SKM-1 (cell line): ENCODE data around the gene GPC6.

Experiments used
- DNase-seq: peaks from one replicate; lab custom pipeline; 2025; ENCODE audit not compliant: unreplicated experiment; lab: John Stamatoyannopoulos, UW

The GPC6 gene

DNA sequence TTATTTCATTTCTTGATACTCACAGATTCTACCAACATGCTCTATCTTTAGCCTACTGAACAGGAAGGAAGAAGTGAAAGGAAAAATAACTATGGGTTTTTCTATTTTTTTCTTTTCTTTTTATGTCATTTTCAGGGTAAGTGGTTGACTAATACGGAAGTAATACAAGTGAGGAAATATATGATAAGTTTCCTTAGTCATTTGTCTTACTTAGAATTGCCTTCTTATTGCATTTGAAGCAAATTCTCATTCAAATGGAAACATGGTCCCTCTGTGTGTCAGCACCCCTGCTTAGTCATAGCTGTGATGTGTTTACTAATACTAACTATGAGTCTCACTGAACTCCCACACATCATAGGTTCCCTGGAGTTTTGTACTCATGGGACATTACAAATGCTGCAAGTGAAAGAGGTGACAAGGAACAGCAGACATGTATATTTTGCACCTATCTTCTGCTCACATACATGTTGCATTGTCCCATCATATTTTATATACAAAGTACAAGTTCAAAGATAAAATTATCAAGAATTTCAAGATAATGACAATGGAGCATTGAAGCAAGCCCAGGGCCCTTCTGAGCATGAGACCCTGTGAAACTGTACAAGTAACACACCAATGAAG, 1192.8 kb downstream of the GPC6 start:
- no peak for DNase-seq

DNA sequence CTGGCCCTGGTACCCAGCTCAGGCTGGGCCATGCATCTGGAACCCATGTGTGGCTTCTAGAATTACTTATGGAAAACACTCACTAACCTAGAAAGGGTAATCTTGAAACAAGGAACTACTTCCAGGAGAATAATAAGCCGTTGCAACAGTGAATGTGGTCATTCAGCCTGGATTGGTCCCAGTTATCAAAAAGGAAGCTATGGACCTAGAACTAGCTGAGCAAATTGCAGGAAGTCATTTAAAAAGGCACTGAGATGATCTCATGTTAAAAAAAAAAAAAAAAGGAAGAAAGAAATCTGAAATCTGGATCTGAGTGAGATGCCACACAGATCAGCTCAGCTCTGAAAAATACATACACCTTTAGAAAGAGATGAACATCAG, 1193.3 kb downstream of the GPC6 start:
- DNase-seq, result no peak

DNA sequence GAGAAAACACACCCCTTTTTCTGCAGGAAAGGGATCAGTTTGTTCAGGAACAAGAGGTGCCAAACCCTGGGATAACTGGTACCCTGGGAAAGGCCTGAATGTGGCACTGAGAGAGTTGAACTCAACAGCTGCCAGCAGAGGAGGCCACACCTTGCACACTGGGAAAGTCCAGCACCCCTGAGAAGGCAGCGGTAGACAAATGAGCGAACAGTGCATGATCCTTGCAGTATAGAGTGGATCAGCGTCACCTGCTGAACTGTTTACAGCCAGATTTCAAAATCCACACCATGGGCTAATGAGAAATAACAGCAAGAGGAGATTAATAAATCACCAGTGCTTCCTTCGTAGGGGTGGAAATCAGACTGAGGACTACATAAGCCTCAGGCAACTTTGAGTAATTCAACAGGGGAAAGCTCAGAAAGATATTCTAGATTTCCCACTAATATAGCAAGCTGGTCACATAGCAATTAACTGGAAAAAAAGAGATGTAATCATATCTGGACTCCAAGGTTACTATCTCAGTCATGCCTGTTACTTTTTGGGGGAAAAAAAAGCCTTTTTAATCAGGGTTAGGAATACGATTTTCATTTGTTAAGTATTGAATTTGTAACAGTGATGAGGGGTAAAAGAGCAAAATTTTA, 1200.8 kb downstream of the GPC6 start:
- DNase-seq, result no peak

DNA sequence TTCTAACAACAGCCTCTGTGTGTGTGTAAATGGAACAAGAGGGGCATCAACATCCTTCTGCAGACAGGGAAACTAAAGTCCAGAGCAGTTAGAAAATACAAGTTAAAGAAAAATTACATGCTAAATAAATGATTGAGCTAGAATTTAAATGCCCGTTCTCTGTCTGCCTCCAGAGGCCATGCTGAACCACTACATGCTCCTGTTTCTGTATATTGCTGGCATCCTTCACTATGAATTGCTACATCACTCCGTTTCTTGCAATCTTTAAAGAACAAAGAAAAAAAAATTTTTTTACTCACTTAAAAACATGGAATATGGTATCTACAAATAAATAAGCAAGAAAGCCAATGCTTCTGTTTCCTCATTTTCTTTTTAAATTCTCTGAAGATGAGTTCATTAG, 1205.0 kb downstream of the GPC6 start:
- no peak for DNase-seq

DNA sequence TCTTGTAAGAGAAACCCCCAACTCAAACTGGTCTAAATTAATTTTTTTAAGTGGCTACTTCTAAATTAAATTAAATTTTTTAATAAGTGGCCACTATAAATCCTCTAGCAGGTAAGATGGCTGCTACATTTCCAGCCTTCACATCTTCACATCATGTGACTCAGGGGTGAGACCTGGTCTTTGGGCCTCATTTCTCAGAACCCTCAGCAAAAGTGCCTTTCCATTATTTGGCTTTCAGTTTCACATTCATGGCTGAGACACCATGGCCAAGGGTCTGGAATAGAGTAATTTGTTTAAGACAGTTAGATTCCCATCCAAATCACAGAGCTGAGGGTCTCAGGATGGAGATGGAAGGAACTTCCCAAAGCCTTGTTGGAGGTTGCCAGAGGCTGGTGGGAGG, 1205.4 kb downstream of the GPC6 start:
- DNase-seq, result no peak

DNA sequence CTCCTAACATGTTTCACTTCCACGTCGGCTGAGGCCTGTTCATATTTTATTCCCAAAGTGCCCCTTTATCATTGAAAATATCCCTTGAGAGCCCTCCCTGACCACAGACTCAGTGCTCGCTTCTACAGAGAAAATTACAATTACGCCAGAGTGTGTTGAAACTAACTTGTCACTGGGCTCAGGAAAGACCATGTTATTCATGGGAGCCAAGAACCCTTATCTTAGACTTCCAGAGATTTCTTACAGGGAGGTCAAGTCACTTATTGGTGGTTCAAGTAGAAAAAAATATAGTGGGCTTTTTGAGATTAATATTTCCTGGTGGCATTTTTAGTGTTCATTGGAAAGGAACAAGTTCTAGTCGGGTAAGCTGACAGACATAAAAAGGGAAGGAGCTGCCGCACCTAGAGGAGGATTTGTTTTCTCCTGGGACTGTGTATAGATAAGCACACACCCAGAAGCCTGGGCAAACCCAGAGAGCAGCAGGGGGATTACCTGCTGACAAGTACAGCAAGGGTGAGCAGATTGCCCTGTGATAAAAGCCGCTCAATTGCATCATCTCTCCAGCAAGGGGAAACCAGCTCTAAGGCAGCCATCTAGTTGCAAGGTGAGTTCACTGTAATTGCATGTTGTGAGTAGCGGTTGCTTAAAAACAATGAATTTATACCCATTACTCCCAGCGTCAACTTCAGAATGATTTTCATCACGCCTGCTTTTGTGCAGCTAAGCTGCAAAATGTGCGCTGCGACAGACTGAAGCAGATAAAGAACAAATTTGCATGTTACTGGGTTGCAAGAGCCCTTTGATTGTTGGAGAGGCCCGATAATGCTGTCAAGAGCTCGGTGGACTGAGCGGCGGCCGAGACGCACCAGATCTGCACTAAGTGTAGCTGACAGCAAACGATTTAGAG, 1206.7 kb downstream of the GPC6 start:
- no peak for DNase-seq

DNA sequence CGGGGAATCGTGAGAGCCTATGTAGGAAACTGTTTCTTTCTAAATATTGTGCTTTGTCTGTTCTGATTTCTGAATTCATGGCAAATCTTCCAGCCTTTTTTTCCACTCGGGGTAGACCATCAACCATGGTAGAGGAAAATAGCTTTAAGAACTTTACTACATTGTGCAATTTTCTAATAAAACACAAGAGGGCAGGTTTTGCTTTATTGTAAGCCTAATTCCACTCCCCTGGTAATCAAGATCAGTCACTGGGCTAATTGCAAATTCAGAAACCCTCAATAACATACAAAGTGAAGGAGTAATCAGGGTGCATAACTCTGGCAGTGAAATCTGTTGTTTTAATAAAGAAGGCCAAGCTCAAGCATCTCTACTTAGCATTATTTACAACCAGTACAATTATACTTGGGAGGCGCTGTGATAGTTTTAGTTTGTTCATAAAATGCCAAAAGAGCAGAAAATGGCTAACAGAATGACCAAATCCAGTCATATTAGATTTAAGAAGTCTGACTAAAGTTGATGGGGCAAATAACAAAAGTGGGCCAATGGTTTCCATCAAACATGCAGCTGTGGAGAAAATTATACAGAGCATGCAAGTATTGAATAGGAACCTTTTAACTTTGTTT, 1209.1 kb downstream of the GPC6 start:
- DNase-seq, result peak; percentile 28

DNA sequence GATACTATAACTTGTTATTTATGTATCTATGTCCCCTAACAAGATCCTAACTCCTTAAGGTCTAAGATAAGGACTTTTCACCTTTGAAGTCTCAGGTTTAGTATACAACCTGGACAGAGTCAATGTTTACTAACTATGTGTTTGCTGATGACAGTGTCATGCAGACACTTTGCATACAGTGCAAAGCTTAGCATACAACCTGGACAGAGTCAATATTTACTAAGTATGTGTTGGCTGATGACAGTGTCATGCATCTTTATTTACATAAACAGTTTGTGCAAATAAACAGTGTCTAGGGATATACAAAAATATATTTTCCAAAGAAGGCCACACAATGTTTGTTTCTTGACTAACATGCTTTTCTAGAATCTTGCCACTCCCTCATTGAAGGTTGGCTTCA, 1218.2 kb downstream of the GPC6 start:
- no peak for DNase-seq

DNA sequence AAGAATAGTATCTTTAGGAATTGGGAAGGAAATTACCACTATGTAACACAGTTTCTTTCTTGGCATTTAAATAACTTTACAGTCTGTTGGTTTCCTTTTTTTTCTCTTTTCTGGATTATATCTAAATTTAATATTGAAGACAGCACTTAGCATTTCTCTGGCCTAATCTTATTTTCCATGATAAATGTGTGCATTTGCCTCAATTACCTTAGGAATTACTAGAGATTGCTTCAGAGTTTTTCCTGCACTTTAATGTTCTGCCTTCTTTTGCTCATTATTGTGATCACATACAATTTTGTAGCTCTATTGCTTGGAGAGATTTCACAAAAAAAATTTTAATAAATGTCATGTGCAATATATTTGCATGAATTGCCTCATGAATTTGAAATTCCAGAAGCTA, 1227.7 kb downstream of the GPC6 start:
- no peak for DNase-seq

DNA sequence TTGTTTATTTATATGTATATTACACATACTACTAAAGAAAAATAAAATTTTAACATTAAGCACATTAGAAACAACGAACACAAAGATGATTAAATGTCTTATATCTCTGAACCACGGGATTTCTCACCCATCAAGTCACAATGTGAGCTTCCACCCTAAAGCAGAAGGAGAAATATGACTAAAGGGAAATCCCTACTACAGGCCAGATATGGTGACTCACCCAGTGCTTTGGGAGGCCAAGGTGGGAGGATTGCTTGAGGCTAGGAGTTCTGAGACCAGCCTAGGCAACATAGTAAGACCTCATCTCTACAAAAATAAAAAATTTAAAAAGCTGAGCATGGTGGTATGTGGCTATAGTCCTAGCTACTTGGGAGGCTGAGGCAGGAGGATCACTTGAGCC, 1228.3 kb downstream of the GPC6 start:
- DNase-seq, result no peak

DNA sequence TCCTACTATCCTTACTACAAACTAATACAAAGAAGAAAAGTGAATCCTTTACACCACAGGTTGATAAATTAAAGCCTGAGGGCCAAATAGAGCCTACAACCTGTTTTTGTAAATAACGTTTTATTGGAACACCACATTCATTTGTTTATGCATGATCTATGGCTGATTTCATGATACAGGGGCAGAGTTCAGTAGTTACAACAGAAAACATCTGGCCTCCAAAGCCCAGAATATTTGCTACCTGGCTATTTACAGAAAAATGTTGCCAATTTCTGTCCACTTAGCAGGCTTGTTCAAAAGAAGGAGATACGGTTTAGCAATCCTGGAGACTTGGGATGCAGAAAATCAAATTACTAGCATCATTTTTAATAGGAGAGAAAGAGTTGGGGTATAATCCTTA, 1228.8 kb downstream of the GPC6 start:
- no peak for DNase-seq
